GM12801 (cell line): ENCODE data around the gene OXCT1.

Experiments used
- CTCF ChIP-seq: IDR thresholded peaks from one replicate; pipeline ENCODE4 v1.5.1; 2011; ENCODE audit warnings: control low read depth; ENCODE audit not compliant: insufficient read length; ENCODE audit errors: extremely low read depth

OXCT1 gene

GRCh38 chr5:41772785-41773442, 97.3 kb downstream of the OXCT1 start:
- no peak for TF ChIP-seq CTCF

- TF ChIP-seq CTCF: no peak
These were observed 98.2 kb downstream of the OXCT1 start for GRCh38 chr5:41772056-41772455.

- no peak for TF ChIP-seq CTCF
These were observed 99.4 kb downstream of the OXCT1 start for GRCh38 chr5:41770799-41771198.

- no peak for TF ChIP-seq CTCF
These were observed 101.5 kb downstream of the OXCT1 start for GRCh38 chr5:41768692-41769091.

- no peak for TF ChIP-seq CTCF
These were observed 105.6 kb downstream of the OXCT1 start for GRCh38 chr5:41764650-41765049.

GRCh38 chr5:41763574-41763973, 106.7 kb downstream of the OXCT1 start:
- no peak for TF ChIP-seq CTCF

- TF ChIP-seq CTCF: no peak
These were observed 107.1 kb downstream of the OXCT1 start for GRCh38 chr5:41763081-41763480.
